ENCODE data around the gene ITM2C. TPM values are rescaled to one million over a fixed set of nuclear protein-coding genes. Genes with fewer than 3 reads are reported as not detected.

ITM2C gene
- total and polyA plus RNA-seq, 9 of the 15 experiments (the other 6 are each of a cell fraction or from before 2014, with no cell fraction given), result 0.49 to 58.8 (median 21.5) TPM

- DNase-seq (ENCODE audit: extremely low read depth in 1 of 4, low spot score in 3 of 4) (no peak), FAIRE-seq (no peak), ATAC-seq (no peak)
- Histone ChIP-seq H3K4me1 (replicated peaks in 1 of 2; ENCODE audit: control insufficient read depth in 2 of 2, insufficient read depth in 2 of 2, low read length in 2 of 2) (peaks cover 2 to 4% of the 10 kb centered on the region in 2 experiments; a peak in 4 of 5 replicates), H3K9me3 (replicated peaks; ENCODE audit: control insufficient read depth, insufficient read depth, low read depth, low read length) (no peaks in the 10 kb centered on the region), H3K9ac (ENCODE audit: insufficient read depth in 1 of 2, low read depth in 2 of 2, low read length in 2 of 2) (no peak overlapping the region), H3K27me3 (ENCODE audit: control insufficient read depth in 2 of 2, insufficient read depth in 2 of 2, low read length in 2 of 2) (peaks cover 0 to 21% of the 10 kb centered on the region in 2 experiments; a peak in 2 of 5 replicates), H4K20me1 (replicated peaks; ENCODE audit: control insufficient read depth, insufficient read depth, low read length) (no peaks in the 10 kb centered on the region), H3K4me3 (no peak overlapping the region), H3K27ac (ENCODE audit: extremely low read depth, low read depth, low read length) (no peak overlapping the region), H3K9me1 (ENCODE audit: control insufficient read depth, insufficient read depth, low read length) (no peaks in the 10 kb centered on the region), H3K36me3 (ENCODE audit: control insufficient read depth, insufficient read depth, low read length) (no peaks in the 10 kb centered on the region), H3K4me2 (ENCODE audit: insufficient read depth, low read length) (no peak overlapping the region), H3K79me2 (ENCODE audit: control insufficient read depth, insufficient read depth, low read length) (no peaks in the 10 kb centered on the region), H2AFZ (ENCODE audit: low read depth, low read length) (no peak overlapping the region)
- 22% methylated on average over 1 of the region's 5 CpGs for WGBS (ENCODE audit: insufficient coverage, low coverage, missing lambda C conversion rate)
- in situ Hi-C loops (cut with MboI), result no loop called here
- no TSS peak for BruUV-seq (replicated peaks)
- intact Hi-C loops (cut with micrococcal nuclease), result no loop called here
- TF ChIP-seq, protein P1, sequence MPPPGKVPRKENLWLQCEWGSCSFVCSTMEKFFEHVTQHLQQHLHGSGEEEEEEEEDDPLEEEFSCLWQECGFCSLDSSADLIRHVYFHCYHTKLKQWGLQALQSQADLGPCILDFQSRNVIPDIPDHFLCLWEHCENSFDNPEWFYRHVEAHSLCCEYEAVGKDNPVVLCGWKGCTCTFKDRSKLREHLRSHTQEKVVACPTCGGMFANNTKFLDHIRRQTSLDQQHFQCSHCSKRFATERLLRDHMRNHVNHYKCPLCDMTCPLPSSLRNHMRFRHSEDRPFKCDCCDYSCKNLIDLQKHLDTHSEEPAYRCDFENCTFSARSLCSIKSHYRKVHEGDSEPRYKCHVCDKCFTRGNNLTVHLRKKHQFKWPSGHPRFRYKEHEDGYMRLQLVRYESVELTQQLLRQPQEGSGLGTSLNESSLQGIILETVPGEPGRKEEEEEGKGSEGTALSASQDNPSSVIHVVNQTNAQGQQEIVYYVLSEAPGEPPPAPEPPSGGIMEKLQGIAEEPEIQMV (tag; conservative IDR thresholded peaks at IDR 0.05; ENCODE audit: low read depth), result no peak
- no peak for TF ChIP-seq NFRKB (IDR thresholded peaks at IDR 0.05; ENCODE audit: low read depth)
- TF ChIP-seq, protein P2, sequence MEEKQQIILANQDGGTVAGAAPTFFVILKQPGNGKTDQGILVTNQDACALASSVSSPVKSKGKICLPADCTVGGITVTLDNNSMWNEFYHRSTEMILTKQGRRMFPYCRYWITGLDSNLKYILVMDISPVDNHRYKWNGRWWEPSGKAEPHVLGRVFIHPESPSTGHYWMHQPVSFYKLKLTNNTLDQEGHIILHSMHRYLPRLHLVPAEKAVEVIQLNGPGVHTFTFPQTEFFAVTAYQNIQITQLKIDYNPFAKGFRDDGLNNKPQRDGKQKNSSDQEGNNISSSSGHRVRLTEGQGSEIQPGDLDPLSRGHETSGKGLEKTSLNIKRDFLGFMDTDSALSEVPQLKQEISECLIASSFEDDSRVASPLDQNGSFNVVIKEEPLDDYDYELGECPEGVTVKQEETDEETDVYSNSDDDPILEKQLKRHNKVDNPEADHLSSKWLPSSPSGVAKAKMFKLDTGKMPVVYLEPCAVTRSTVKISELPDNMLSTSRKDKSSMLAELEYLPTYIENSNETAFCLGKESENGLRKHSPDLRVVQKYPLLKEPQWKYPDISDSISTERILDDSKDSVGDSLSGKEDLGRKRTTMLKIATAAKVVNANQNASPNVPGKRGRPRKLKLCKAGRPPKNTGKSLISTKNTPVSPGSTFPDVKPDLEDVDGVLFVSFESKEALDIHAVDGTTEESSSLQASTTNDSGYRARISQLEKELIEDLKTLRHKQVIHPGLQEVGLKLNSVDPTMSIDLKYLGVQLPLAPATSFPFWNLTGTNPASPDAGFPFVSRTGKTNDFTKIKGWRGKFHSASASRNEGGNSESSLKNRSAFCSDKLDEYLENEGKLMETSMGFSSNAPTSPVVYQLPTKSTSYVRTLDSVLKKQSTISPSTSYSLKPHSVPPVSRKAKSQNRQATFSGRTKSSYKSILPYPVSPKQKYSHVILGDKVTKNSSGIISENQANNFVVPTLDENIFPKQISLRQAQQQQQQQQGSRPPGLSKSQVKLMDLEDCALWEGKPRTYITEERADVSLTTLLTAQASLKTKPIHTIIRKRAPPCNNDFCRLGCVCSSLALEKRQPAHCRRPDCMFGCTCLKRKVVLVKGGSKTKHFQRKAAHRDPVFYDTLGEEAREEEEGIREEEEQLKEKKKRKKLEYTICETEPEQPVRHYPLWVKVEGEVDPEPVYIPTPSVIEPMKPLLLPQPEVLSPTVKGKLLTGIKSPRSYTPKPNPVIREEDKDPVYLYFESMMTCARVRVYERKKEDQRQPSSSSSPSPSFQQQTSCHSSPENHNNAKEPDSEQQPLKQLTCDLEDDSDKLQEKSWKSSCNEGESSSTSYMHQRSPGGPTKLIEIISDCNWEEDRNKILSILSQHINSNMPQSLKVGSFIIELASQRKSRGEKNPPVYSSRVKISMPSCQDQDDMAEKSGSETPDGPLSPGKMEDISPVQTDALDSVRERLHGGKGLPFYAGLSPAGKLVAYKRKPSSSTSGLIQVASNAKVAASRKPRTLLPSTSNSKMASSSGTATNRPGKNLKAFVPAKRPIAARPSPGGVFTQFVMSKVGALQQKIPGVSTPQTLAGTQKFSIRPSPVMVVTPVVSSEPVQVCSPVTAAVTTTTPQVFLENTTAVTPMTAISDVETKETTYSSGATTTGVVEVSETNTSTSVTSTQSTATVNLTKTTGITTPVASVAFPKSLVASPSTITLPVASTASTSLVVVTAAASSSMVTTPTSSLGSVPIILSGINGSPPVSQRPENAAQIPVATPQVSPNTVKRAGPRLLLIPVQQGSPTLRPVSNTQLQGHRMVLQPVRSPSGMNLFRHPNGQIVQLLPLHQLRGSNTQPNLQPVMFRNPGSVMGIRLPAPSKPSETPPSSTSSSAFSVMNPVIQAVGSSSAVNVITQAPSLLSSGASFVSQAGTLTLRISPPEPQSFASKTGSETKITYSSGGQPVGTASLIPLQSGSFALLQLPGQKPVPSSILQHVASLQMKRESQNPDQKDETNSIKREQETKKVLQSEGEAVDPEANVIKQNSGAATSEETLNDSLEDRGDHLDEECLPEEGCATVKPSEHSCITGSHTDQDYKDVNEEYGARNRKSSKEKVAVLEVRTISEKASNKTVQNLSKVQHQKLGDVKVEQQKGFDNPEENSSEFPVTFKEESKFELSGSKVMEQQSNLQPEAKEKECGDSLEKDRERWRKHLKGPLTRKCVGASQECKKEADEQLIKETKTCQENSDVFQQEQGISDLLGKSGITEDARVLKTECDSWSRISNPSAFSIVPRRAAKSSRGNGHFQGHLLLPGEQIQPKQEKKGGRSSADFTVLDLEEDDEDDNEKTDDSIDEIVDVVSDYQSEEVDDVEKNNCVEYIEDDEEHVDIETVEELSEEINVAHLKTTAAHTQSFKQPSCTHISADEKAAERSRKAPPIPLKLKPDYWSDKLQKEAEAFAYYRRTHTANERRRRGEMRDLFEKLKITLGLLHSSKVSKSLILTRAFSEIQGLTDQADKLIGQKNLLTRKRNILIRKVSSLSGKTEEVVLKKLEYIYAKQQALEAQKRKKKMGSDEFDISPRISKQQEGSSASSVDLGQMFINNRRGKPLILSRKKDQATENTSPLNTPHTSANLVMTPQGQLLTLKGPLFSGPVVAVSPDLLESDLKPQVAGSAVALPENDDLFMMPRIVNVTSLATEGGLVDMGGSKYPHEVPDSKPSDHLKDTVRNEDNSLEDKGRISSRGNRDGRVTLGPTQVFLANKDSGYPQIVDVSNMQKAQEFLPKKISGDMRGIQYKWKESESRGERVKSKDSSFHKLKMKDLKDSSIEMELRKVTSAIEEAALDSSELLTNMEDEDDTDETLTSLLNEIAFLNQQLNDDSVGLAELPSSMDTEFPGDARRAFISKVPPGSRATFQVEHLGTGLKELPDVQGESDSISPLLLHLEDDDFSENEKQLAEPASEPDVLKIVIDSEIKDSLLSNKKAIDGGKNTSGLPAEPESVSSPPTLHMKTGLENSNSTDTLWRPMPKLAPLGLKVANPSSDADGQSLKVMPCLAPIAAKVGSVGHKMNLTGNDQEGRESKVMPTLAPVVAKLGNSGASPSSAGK (IDR thresholded peaks at IDR 0.05), result 0 out of 2 replicates have a peak, but pooled peaks have one; percentile 11
- ChIA-PET POLR2A (no interaction called here), CTCF (ENCODE audit: low intra/inter-chr PET ratio) (no interaction called here)
Observed at GRCh38 chr2:230886206-230886605, 21.5 kb downstream of the ITM2C start.
